HepG2 (cell line): ENCODE data around the gene COPS7B.

Source experiments
- CHD2 ChIP-seq: IDR thresholded peaks from 2 replicates; pipeline ENCODE4 v1.6.1; 2011; ENCODE audit warnings: low read depth, low read length, improper control_type of control experiment
- DMAP1 ChIP-seq: IDR thresholded peaks from 2 replicates; pipeline ENCODE4 v1.6.1; 2016
- DPF2 ChIP-seq: sonication (generic); formaldehyde crosslinking; IDR thresholded peaks from 2 replicates; pipeline ENCODE4 v1.4.0; 2020; ENCODE audit warnings: mild to moderate bottlenecking, low read depth, missing genetic modification reagents, borderline replicate concordance
- EZH2 ChIP-seq: conservative IDR thresholded peaks from 2 replicates; pipeline ENCODE4 v1.6.1; 2012; ENCODE audit warnings: mild to moderate bottlenecking, low read depth, low read length, moderate library complexity
- KAT8 ChIP-seq: IDR thresholded peaks from 2 replicates; pipeline ENCODE4 v1.6.1; 2016; ENCODE audit warnings: missing genetic modification reagents, missing compliant biosample characterization
- NR2C2 ChIP-seq: sonication (generic); formaldehyde crosslinking; IDR thresholded peaks from 2 replicates; pipeline ENCODE4 v1.4.0; 2020; ENCODE audit warnings: missing genetic modification reagents, mild to moderate bottlenecking, moderate library complexity, borderline replicate concordance
- POLR2AphosphoS2 ChIP-seq: IDR thresholded peaks from 2 replicates; pipeline ENCODE4 v1.6.1; 2011; ENCODE audit warnings: low read depth, low read length, improper control_type of control experiment
- ZNF431 ChIP-seq: sonication (generic); formaldehyde crosslinking; IDR thresholded peaks from 2 replicates; pipeline ENCODE4 v1.9.0; 2022; ENCODE audit warnings: missing genetic modification reagents, low read depth, mild to moderate bottlenecking, borderline replicate concordance
- ZNF776 ChIP-seq: sonication (generic); formaldehyde crosslinking; IDR thresholded peaks from 2 replicates; pipeline ENCODE4 v1.4.0; 2020; ENCODE audit warnings: mild to moderate bottlenecking, missing genetic modification reagents
- TF ChIP-seq, protein P1 (sequence below): sonication (generic); formaldehyde crosslinking; IDR thresholded peaks from 2 replicates; pipeline ENCODE4 v1.4.0; 2020; ENCODE audit warnings: missing genetic modification reagents, low read depth, mild to moderate bottlenecking, borderline replicate concordance
- TF ChIP-seq, protein P2 (sequence below): sonication (generic); formaldehyde crosslinking; IDR thresholded peaks from 2 replicates; pipeline ENCODE4 v1.5.0; 2020; ENCODE audit warnings: mild to moderate bottlenecking, missing genetic modification reagents, moderate library complexity

DNA sequence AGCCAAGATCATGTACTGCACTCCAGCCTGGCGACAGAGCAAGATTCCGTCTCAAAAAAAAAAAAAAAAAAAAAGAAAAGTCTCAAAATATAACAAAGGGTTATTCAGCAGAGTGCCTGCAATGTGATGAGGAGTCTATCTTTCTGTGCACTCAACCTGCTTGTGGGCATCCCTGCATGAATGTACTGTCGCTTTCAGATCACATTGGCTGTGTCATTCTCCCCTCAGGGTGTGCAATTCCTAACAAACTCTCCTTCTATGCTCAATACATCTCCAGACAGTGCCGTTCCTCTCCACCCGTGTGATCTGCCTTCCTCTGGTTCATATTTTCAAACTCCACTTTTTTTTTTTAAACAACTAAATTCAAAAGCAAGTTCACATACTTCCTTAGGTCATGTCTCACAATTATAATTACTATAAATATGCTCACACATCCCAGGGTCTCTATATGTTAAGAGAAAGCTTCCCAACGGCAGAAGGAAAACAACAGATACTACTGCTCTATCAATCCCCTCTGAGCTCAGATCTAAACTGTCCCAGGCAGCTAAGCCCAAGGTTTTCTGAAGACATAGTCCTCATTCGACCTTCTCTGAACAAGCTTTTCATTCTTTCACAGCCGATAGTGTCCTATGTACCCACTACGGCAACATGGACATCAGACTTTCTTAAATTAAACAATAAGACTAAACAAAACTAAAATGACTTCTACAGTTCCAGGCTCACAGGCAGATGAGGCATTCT lies 42.7 kb upstream of the COPS7B start:
- TF ChIP-seq, protein P1, sequence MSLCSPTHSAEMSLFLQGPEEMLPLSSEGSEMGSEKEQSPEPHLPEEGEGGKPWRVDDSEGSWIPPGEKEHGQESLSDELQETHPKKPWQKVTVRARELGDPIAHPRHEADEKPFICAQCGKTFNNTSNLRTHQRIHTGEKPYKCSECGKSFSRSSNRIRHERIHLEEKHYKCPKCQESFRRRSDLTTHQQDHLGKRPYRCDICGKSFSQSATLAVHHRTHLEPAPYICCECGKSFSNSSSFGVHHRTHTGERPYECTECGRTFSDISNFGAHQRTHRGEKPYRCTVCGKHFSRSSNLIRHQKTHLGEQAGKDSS (CRISPR knock-in tag) = no peak
- TF ChIP-seq EZH2 (no peak), POLR2AphosphoS2 (no peak), NR2C2 (CRISPR knock-in tag) (no peak), CHD2 (no peak), KAT8 (no peak), ZNF776 (no peak), DMAP1 (no peak), DPF2 (CRISPR knock-in tag) (no peak), ZNF431 (no peak)
- TF ChIP-seq, protein P2, sequence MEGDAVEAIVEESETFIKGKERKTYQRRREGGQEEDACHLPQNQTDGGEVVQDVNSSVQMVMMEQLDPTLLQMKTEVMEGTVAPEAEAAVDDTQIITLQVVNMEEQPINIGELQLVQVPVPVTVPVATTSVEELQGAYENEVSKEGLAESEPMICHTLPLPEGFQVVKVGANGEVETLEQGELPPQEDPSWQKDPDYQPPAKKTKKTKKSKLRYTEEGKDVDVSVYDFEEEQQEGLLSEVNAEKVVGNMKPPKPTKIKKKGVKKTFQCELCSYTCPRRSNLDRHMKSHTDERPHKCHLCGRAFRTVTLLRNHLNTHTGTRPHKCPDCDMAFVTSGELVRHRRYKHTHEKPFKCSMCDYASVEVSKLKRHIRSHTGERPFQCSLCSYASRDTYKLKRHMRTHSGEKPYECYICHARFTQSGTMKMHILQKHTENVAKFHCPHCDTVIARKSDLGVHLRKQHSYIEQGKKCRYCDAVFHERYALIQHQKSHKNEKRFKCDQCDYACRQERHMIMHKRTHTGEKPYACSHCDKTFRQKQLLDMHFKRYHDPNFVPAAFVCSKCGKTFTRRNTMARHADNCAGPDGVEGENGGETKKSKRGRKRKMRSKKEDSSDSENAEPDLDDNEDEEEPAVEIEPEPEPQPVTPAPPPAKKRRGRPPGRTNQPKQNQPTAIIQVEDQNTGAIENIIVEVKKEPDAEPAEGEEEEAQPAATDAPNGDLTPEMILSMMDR (CRISPR knock-in tag) = no peak
